ENCODE data around the gene LURAP1L.
"Not testable (repeated sequence)": the region's sequence is repeated elsewhere in the genome, so short reads cannot be mapped to it uniquely, and the experiment has no call there.

The LURAP1L gene

DNA sequence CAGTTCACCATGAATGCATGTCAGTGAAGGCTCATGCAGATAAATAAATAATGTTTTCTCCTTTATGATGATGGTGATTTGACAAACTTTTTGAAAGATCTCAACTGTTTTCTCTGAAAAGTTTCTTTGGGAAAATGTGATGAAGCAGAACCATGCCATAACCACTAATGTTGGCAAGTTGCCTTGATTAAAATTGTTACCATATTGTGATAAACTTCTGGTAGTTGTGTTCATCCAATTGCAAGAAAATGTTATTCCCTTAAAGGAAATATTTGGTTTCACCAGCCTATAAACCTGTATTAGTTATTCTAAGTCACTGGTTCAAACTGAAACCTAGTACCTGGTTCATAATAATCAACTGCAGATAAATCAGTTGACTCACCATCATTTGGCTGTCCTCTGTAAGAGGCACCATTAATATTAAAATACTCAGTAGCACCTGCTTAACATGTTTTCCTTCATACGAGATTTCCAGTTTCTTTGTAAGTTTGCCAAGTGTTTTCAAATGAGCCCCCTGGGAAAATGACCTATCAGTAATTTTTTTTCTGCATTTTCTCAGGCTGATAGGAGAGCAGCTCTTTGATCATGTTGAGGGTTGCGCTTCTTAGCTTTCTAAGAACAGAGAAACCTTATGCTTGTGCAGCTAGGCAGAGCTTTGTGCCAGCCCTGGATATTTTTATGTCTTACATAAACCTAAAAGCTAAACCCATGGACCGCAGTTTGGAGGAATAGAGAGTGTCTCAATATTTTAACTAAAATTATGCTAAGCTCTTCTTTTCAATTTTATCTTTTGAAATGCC is 88.0 kb downstream of the LURAP1L start:
- no peak for DNase-seq

DNA sequence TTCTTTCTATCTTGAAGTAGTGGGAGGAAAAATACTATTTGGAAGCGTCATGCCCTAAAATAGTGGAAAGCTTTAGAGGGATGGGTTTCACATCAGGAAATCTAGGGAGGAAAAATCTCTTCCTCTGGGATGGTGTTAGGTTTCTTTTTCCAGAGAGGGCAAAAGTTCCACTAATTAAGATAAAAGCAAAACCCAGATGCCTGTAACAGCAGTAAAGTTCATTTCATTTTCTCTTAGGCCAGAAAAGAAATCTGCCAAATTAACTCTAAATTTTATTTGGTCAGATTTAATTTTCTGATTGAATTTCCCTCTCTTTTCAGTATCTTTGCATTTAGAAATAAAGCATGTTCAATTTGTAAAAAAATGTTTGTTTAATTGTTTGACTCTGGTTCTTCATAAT is 88.8 kb downstream of the LURAP1L start:
- no peak for DNase-seq

DNA sequence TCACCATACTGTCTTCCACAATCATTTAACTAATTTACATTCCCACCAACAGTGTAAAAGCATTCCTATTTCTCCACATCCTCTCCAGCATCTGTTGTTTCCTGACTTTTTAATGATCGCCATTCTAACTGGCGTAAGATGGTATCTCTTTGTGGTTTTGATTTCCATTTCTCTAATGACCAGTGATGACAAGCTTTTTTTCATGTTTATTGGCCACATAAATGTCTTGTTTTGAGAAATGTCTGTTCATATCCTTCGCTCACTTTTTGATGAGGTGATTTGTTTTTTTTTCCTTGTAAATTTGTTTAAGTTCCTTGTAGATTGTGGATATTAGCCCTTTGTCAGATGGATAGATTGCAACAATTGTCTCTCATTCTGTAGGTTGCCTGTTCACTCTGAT is 90.6 kb downstream of the LURAP1L start:
- not testable (repeated sequence) for DNase-seq

All from activated CD4-positive, CD25-positive, alpha-beta regulatory T cell (primary cell).